CD4-positive, alpha-beta T cell treated with Interleukin-6 for 4 hours (primary cell): Measurements from ENCODE around the gene ATP1A3.
A peak's percentile ranks its signal among the peaks of the same experiment; 100 is the strongest.

Experiments
- DNase-seq: peaks from one replicate; pipeline ENCODE4 v3.0.0-alpha.2; 2020; ENCODE audit warnings: mixed read lengths

ATP1A3 gene

DNA sequence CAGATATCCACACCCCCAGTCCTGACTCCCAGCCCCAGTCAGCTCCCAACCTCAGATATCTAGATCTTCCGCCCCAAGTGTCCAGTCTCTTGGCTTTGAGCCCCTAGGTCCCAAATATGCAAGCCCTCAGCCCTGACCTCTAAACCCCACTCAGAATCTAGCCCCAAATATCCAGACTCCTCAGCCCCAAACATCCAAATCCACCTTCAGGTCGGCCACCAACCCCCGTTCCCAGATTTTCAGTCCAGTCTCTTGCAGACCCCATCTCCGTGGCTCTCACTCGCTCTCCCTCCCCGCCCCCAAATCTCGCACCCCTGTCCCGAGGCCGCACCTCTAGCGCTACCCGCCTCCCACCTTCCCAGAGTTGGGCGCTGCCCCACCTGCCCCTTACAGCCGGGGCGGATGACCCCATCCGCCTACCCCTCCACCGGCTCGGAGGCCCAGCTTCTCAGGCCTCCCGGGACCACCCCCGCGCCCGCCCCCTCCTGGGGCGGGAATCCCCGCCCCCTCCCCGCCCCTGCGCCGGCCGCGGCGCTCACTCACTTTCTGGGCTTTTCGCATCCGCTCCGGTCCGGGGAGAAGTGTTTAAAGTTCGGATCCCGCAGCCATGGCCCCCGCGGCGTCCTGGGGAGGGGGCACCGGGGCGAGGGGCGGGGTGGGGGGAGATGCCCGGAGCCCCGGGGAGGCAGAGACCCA is 66.4 kb downstream of the ATP1A3 start:
- peak; percentile 70 for DNase-seq

DNA sequence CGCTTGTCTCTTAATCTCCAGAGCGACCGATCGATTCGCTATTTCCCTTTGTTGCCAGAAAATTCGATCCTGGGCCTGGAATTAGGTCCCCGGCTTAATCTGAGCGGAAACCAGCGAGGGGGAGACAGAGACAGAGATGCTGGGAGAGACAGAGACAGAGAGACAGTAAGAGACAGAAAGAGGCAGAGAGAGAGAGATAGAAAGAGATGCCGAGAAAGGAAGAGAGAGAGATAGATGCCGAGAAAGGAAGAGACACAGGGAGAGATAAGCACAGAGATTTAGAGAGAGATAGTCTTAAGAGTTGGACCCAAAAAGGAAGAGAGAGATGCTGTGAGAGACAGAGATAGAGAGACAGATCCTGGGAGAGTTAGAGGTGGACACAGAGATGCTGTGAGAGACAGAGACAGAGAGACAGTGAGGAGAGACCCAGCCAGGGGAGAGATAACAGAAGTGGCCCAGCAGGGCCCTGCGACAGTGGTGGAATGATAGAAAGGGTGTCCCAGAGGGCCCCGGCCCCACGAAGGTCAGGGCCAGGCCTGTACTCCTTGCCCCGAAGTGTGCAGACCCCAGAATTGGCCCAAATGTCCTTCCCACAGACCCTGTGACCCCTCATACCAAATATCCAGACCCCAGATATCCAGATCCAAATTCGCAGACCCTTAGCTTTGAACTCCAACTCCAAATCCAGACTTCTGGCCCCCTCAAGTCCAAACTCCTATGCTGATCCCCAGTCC is 67.1 kb downstream of the ATP1A3 start:
- no peak for DNase-seq

DNA sequence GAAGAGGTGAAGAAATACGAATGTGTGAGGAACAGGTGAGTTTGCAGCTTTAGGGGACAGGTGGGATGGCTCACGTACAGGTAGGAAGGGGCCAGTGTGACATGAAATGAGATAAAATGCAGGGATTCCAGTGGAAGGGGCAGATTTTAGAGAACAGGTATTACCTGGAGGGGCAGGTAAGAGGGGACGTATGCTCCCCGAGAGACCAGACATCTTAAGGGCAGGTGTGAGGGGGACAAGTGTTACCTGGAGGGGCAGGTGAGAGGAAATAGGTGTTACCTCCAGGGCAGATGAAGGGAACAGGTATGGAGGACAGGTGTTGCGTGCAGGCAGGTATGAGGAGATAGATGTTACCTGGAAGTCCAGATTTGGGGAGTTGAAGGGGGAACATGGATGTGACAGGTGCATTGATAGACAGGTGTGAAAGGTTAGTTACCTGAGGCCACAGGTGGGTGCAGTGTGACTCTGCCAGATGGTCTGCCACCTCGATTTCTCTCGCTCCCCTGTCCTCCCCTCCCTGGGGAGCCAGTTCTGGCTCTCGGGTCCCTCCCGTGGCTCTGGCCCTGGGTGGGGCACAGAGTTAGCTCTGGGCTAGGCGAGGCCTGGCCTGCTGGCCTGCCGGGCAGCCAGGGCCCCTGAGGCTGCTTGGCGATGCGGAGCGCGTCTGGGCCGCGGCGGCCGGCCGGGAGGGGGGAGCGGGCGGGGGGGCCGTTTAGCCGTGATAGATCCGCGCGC is 67.8 kb downstream of the ATP1A3 start:
- DNase-seq = no peak

DNA sequence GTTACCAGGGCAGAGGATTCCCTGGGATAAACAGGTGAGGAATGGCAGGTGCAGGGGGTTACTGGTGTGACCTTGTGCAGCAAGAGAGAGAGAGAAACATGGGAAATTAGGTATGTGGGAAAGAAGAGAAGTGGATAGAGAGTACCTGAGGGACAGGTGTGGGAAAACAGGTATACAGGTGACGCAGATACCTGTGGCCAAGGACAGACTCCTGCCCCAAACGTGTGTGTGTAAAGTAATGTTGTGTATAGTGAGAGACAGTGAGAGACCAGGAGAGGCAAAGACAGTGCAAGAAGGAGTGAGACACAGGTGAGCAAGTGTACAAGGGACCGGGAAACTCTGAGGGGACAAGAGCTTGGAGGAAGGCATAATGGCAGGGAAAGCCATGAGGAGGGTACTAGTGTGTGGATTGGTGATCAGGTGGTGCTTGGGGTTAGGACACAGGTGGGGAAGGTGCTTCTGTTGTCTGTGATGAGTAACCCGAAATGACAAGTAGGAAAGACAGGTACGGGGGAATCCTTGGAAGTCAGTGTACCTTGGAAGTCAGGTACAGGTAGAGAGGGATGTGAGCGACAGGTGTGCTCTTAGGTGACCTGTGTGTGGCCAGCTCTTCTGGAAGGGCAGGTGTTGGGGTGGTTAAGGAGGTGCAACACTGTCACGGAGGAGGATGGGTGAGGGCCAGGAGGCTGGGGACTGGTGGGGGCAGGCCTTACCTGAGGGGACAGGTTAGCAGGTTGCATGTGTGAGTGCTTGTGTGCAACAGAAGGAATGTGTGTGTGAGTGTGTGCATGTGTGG is 68.6 kb downstream of the ATP1A3 start:
- no peak for DNase-seq

DNA sequence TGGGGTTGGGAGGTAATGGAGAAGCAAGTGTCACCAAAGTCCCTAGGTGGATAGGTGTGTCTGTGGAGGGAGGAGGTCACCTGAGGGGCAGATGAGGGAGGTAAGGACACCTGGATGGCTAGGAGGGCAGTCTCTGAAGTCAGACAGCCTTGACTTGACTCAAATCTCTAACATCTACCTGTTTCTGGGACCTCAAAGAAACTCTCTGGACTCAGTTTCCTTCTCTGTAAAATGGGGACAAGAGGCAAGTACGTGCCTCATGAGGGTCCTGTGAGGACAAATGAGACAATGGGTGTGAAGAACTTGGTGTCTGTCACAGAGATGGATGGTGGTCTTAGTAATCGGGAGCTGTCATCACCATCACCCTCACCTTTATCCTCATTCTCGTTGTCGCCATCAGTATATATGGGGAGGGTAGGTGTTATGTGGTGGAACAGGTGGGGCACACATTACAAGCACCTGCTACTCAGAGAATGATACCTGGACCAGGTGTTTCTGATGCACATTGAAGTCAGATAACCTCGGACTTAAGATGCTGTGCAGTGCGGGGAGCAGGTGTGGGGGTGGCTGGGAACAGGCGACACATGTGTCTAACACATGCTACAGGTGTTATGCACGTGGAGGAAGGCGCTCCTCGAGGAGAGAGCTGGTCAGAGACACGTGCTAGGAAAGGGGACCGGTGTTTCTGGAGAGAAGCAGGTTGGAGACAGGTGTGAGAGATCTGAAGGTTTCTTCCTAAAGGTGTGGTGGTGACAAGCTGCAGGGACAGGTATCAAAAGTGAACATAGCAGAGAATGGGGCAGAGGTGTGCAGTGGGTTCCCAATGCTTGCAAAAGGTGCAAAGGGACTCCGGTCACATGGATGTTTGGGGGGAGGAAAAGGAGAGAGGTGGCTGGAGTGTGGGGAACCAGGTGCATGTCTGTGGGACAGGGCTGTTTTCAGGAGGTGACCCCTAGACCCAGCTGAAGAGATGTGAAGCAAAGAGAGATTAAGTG is 69.6 kb downstream of the ATP1A3 start:
- DNase-seq = no peak

DNA sequence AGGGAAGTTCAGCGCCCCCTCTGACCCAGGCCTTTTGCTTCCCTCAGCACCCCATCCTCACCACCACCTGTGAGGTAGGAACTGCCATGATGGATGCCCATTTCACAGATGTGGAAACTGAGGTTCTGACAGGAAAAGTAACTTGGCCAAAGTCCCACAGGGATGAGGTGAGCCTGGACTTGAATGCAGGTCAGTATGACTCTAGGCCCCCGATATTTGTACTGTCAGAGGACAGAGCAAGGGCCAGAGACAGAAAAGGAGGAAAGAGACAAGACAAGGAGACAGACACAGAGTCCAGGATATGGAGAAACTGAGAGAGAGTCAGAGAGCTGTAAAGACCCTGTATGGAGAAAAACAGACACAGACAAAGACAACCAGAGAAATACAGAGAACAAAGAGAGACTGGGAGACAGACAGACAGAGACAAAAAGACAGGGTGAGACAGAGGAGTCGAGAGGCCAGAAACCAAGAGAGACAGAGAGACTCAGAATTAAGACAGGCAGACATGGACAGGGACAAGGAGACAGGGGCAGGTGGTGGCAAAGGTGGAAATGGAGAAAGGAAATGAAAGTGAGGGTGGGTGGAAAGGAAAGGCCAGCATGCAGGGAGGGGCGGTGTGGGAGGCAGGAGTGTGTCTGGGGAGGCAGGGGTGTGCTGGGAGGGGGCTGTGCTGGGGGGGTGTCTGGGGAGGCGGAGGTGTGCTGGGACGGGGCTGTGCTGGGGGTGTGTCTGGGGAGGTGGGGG is 70.8 kb downstream of the ATP1A3 start:
- no peak for DNase-seq

DNA sequence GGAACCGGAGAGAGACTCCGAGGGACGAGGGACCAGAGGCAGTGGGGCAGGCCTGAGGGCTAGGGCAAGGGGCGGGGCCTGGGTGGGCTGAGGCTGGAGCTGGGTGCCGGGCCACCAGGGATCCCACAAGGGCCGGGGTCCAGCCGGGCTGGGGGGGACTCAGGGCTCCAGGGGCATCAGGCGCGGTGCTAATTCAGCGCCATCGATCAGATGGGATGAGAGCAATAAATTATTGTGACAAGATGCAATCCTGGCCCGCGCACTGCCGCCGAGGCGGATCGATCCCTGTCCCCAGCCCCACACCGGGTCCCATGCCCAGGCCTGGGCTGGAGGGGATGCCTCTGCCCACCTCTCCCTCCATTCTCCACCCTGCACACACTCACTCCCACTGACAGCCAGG is 71.4 kb downstream of the ATP1A3 start:
- no peak for DNase-seq

DNA sequence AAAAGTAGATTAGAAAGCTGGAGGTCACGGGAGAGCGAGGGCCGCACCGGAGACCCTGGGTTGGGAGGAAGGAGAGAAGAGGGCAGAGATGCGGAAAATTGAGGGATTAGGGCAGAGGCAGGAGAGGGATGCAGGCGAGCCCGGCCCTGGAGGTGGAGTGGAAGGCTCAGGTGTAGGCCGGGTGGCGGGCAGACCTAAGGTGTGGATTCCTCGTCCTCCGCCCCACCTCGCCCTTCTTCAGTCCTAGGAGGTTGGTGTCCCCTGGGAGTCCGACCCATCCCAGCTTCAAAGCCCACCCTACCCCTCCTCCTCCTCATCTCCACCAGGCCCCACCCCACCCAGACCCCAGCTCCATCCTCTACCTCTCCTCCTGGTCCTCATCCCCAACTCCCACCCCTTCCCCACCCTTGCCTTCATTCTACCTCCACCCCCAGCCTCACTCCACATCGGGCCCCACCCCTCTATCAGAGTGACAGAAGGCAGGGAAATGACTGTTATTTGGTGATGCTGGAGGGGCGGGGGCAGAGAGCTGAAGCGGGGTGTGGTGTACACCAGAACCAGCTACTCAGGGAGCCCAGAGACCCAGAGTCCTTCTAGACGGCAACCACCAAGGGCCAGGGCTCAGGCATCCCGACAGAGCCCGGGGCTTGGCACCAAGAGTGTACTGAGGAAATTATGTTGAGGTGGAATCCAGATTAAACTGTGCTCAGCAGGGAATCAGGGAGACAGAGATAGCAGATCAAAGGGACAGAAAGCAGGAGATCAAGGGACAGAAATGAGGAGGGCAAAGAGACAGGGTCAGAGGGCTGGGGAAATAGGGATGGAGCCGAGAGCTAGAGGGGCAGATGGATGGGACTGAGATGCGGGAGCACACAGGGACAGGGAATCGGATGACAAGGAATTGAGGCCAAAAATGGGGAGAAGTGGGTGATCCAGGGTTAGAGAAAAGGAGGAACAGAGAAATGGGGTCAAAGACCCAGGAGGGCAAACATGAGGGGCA is 72.2 kb downstream of the ATP1A3 start:
- no peak for DNase-seq

DNA sequence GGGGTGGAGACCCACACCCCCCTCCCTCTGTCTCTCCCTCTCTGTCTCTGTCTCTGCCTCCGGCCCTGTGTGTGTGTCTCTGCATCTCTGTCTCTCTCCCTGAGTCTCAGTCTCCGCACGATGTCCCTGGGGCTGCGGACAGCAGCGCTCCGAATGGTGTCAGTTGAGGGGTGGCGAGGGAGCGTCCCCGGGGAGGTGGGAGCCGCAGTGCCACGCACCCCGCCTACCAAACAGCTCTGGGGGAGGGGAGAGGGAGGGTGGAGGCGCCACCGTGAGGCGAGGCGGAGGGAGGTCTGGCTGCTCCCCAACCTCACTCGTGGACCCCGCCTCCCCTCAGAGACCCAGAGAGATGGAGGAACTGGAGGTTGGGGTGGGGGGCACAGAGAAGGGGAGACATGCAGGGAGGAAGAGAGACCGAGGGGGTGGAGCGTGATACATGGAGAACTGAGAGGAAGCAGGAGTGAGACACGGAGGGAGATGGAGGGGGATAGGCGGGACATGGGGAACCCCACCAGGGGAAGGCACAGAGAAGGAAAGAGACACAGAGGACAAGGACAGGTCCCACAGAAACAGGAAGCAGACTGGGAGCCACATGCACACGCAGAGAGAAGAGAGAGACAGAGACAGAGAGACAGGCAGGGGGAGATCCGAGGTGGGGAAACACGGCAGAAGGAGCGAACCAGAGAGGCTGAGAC is 73.0 kb downstream of the ATP1A3 start:
- no peak for DNase-seq

DNA sequence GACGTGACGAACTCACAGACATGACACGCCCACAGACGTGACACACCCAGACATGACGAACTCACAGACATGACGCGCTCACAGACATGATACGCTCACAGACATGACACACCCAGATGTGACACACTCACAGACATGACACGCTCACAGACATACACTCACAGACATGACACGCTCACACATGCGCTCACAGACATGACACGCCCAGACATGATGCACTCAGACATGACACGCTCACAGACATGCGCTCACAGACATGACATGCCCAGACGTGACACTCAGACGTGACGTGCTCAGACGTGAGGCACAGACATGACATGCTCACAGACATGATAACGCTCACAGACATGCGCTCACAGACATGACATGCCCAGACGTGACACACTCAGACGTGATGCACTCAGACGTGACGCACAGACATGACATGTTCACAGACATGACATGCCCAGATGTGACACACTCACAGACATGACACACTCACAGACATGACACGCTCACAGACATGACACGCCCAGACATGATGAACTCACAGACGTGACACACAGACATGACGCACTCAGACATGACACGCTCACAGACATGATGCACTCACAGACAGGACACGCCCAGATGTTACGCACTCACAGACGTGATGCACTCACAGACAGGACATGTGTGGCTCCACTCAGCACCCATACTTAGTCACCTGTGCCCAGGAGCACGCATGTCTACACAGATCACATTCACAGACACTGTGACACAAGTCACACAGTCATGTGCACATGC is 73.9 kb downstream of the ATP1A3 start:
- no peak for DNase-seq

DNA sequence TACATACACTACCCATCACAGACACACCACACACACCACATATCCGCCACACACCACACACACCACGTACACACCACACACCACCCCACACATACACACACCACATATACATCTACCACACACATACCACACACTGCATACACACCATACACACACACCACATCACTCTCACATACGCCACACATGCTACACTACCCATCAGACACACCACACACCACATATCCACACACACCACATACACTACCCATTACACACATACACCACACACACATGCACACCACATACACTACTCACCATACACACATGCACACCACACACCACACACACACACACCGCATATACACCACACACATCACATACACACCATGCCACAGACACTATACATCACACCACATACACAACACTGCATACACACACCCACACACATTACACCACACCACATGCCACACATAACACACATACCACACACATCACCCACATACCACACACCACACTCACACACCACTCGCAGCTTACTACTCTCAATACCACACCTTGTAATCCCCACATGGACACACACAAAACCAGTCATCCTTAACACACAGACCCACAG is 75.3 kb downstream of the ATP1A3 start:
- DNase-seq = no peak

DNA sequence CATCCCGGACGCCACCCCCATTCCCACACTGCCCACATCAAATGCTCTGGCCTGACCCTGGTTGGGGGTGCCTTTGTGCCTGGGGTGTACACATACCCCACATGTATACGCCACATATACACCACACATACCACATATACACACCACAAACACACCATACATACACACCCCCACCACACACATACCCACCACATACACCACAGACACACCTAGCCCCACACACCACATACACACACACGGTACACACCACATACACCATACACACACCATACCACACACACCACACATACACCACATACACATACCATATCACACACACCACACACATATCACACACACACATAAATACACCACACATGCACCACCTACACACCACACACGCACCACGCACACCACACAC is 75.9 kb downstream of the ATP1A3 start:
- DNase-seq = no peak

DNA sequence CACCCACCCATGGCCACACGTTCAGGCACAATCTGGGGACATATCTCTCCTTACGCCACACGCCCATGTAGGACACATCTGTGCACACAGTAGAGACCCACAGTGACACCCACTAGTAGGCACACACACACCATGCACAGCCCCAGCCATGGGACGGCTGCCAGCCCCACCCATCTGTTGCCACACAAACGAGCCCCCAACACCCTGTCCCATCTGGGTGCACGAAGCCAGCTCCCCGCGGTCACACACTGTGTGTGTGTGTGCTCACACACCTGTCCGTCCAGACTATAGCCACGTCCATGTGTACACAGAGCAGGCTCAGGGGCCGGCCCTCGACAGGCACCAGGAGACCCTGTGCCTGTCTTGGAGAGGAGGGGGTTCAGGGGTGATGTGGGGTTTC is 76.4 kb downstream of the ATP1A3 start:
- no peak for DNase-seq
